GM04503 (cell line): ENCODE results near the gene S1PR5.

Experiments
- DNase-seq: peaks from one replicate; pipeline ENCODE4 v3.0.0-alpha.2; 2012; ENCODE audit warnings: low read depth

The S1PR5 gene

DNA sequence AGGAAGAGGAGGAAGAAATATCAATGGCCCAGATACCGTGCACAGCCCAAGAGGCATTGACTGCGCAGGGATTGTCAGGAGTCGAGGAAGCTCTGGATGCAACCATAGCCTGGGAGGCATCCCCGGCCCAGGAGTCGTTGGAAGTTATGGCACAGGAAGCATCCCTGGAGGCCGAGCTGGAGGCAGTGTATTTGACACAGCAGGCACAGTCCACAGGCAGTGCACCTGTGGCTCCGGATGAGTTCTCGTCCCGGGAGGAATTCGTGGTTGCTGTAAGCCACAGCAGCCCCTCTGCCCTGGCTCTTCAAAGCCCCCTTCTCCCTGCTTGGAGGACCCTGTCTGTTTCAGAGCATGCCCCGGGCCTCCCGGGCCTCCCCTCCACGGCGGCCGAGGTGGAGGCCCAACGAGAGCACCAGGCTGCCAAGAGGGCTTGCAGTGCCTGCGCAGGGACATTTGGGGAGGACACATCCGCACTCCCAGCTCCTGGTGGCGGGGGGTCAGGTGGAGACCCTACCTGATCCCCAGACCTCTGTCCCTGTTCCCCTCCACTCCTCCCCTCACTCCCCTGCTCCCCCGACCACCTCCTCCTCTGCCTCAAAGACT, 50.0 kb downstream of the S1PR5 start:
- DNase-seq = no peak

- DNase-seq = no peak
These were observed 52.8 kb downstream of the S1PR5 start for GRCh38 chr19:10464456-10464855.
